ENCODE results near the gene COL4A4.

The COL4A4 gene

GRCh38 chr2:227205701-227206100 is 41.7 kb upstream of the COL4A4 start (continued):
- TF ChIP-seq OVOL3 (tag by site-specific recombination; IDR thresholded peaks at IDR 0.05) (no peak), PRDM4 (tag by site-specific recombination; IDR thresholded peaks at IDR 0.05) (no peak), ZNF37A (tag by site-specific recombination; IDR thresholded peaks at IDR 0.05) (no peak), ZNF660 (tag by site-specific recombination; IDR thresholded peaks at IDR 0.05) (no peak)

- CTCF ChIA-PET = interaction anchor here (0.5 to 2.0 kb wide), 2 partner anchors 33 to 669 kb away, joined by 3 to 10 read pairs; no protein-coding TSS in a partner anchor
- no peaks in the 10 kb centered on the region for H3K9me3 ChIP-seq (ENCODE audit: control insufficient read depth, insufficient read depth, low read depth, low read length)
- TF ChIP-seq REST (tag by site-specific recombination; IDR thresholded peaks at IDR 0.05) (no peak), SP2 (tag by site-specific recombination; IDR thresholded peaks at IDR 0.05) (no peak), ZNF776 (tag by site-specific recombination; IDR thresholded peaks at IDR 0.05; ENCODE audit: borderline replicate concordance) (no peak), ZNF37A (tag by site-specific recombination; IDR thresholded peaks at IDR 0.05) (no peak)
- POLR2A ChIA-PET = no interaction called here
- no peaks in the 10 kb centered on the region for H3K36me3 ChIP-seq (ENCODE audit: control insufficient read depth in 2 of 2, insufficient read depth in 1 of 2, low read length in 2 of 2)
- no peaks in the 10 kb centered on the region for H3K4me1 ChIP-seq (ENCODE audit: control insufficient read depth, insufficient read depth, low read length)
- no peak overlapping the region for H3K27ac ChIP-seq (ENCODE audit: extremely low read depth, low read depth, low read length)
- no peak overlapping the region for H3K4me3 ChIP-seq (ENCODE audit: low read depth, low read length)
Measured at GRCh38 chr2:227204452-227204851, 40.4 kb upstream of the COL4A4 start.

GRCh38 chr2:227201771-227202170 is 37.8 kb upstream of the COL4A4 start:
- Histone ChIP-seq H3K4me1 (ENCODE audit: control insufficient read depth, insufficient read depth, low read length) (no peaks in the 10 kb centered on the region), H3K9me3 (ENCODE audit: control insufficient read depth, insufficient read depth, low read depth, low read length) (no peaks in the 10 kb centered on the region), H3K36me3 (ENCODE audit: control insufficient read depth in 2 of 2, insufficient read depth in 1 of 2, low read length in 2 of 2) (no peaks in the 10 kb centered on the region), H3K4me3 (ENCODE audit: low read depth, low read length) (no peak overlapping the region), H3K27ac (ENCODE audit: extremely low read depth, low read depth, low read length) (no peak overlapping the region)
- TF ChIP-seq ZNF416 (tag by site-specific recombination; IDR thresholded peaks at IDR 0.05) (no peak), ZNF16 (tag by site-specific recombination; IDR thresholded peaks at IDR 0.05; ENCODE audit: low read depth) (no peak), ZNF529 (tag by site-specific recombination; IDR thresholded peaks at IDR 0.05; ENCODE audit: insufficient replicate concordance) (no peak), ZNF777 (tag by site-specific recombination; IDR thresholded peaks at IDR 0.05; ENCODE audit: borderline replicate concordance) (no peak), KLF10 (tag by site-specific recombination; IDR thresholded peaks at IDR 0.05) (no peak), ZBTB49 (tag by site-specific recombination; IDR thresholded peaks at IDR 0.05; ENCODE audit: low read depth) (no peak), MYNN (tag by site-specific recombination; IDR thresholded peaks at IDR 0.05; ENCODE audit: borderline replicate concordance) (no peak), ZNF558 (tag by site-specific recombination; IDR thresholded peaks at IDR 0.05) (no peak), ZNF280D (tag by site-specific recombination; IDR thresholded peaks at IDR 0.05) (no peak), ZNF747 (tag by site-specific recombination; IDR thresholded peaks at IDR 0.05) (no peak), ZNF391 (tag by site-specific recombination; IDR thresholded peaks at IDR 0.05; ENCODE audit: borderline replicate concordance, low read depth) (no peak)
- ChIA-PET CTCF (no interaction called here), POLR2A (no interaction called here)

Measured in HEK293 (cell line).